Type B pancreatic cell (in vitro differentiated cells): ENCODE results near the gene ZNF609. TPM values are rescaled to one million over a fixed set of nuclear protein-coding genes. Genes with fewer than 3 reads are reported as not detected.
"Not testable (repeated sequence)": the region's sequence is repeated elsewhere in the genome, so short reads cannot be mapped to it uniquely, and the experiment has no call there.

Experiments used
- DNase-seq: peaks from one replicate; pipeline ENCODE4 v3.0.0; 2021; ENCODE audit warnings: mixed read lengths; ENCODE audit not compliant: unreplicated experiment; ENCODE audit errors: extremely low spot score
- H3K27ac Mint-ChIP-seq: 2 replicates; pipeline ENCODE4 v1.8.0; 2021; ENCODE audit warnings: mild to moderate bottlenecking, mixed read lengths
- H3K27me3 Mint-ChIP-seq: 2 replicates; pipeline ENCODE4 v1.8.0; 2021; ENCODE audit warnings: mixed read lengths
- H3K36me3 Mint-ChIP-seq: 2 replicates; pipeline ENCODE4 v1.8.0; 2021; ENCODE audit warnings: mixed read lengths
- H3K4me1 Mint-ChIP-seq: one replicate; pipeline ENCODE4 v1.8.0; 2021; ENCODE audit warnings: mixed read lengths; ENCODE audit not compliant: unreplicated experiment
- H3K4me3 Mint-ChIP-seq: 2 replicates; pipeline ENCODE4 v1.8.0; 2021; ENCODE audit warnings: mild to moderate bottlenecking, mixed read lengths
- H3K9me3 Mint-ChIP-seq: 2 replicates; pipeline ENCODE4 v1.8.0; 2021; ENCODE audit warnings: mixed read lengths
- total RNA-seq: library from RNA; stranded (reverse); gene quantifications from 2 replicates; pipeline ENCODE4 v1.2.1, GENCODE V29; 2021; ENCODE audit warnings: low replicate concordance
- TF ChIP-seq, protein P1 (sequence below): fragments of 200-600 bp; sonication (generic); conservative IDR thresholded peaks from 2 replicates; pipeline ENCODE4 v1.5.0; 2021; ENCODE audit warnings: antibody characterized with exemption, mild to moderate bottlenecking

Gene ZNF609
- total RNA-seq, 1 donor from 2014 or later = 53.1 TPM

DNA sequence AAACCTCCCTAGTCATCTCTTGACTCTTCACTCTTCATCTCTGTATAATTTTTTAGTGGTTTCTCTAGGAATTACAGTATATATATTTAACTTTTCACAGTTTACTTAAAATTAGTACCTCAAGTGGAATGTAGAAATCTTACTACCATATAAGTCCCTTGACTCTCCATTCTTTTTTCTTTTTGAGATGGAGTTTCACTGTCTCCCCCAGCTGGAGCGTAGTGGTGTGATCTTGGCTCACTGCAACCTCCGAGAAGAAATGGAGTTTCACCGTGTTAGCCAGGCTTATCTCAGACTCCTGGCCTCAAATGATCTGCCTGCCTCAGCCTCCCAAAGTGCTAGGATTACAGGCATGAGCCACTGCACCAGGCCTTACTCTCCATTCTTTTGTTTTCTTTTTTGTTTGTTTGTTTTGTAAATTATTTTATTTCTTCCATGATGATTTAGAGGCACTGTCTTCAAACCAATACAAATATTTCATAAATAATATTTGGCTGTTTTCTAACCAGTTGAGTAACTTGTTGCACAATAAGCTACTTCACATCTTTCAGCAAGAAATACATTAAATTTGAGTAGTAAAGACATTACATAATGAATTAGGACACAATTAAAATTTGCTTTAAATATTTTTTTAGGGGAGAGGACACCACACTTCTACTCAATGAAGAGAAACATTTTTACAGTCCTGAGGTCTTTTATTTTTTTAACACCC is 170.2 kb downstream of the ZNF609 start:
- Mint-ChIP-seq H3K4me3 (no peak overlapping the region), H3K27me3 (no peaks in the 10 kb centered on the region), H3K36me3 (peaks cover 12% of the 10 kb centered on the region), H3K9me3 (no peaks in the 10 kb centered on the region), H3K4me1 (peaks cover 20% of the 10 kb centered on the region), H3K27ac (no peak overlapping the region)
- DNase-seq = no peak
- TF ChIP-seq, protein P1, sequence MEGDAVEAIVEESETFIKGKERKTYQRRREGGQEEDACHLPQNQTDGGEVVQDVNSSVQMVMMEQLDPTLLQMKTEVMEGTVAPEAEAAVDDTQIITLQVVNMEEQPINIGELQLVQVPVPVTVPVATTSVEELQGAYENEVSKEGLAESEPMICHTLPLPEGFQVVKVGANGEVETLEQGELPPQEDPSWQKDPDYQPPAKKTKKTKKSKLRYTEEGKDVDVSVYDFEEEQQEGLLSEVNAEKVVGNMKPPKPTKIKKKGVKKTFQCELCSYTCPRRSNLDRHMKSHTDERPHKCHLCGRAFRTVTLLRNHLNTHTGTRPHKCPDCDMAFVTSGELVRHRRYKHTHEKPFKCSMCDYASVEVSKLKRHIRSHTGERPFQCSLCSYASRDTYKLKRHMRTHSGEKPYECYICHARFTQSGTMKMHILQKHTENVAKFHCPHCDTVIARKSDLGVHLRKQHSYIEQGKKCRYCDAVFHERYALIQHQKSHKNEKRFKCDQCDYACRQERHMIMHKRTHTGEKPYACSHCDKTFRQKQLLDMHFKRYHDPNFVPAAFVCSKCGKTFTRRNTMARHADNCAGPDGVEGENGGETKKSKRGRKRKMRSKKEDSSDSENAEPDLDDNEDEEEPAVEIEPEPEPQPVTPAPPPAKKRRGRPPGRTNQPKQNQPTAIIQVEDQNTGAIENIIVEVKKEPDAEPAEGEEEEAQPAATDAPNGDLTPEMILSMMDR = peak; percentile 37

DNA sequence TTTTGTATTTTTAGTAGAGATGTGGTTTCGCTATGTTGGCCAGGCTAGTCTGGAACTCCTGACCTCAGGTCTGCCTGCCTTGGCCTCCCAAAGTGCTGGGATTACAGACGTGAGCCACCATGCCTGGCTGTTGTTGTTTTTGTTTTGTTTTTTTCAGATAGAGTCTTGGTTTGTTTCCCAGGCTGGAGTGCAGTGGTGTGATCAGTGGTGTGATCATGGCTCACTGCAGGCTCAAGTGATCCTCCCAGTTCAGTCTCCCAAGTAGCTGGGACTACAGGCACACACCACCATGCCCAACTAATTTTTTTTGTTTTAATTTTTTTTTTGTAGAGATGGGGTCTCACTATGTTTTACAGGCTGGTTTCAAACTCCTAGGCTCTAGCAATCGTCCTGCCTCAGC is 172.3 kb downstream of the ZNF609 start:
- not testable (repeated sequence) for DNase-seq

DNA sequence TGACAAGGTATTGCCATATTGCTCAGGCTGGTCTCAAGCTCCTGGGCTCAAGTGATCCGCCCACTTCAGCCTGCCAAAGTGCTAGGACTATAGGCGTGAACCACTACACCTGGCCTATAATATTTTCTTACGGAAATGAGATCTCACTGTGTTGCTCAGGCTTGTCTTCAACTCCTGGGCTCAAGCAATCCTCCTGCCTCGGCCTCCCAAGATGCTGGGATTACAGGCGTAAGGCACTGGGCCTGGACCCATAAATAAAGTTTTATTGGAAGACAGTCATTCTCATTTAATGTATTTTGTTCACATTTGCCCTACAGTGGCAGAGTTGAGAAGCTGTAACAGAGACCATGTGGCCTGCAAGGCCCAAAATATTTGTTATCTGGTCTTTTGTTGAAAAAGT is 173.0 kb downstream of the ZNF609 start:
- no peak for DNase-seq
- Mint-ChIP-seq H3K4me1 (peaks cover 33% of the 10 kb centered on the region), H3K27me3 (no peaks in the 10 kb centered on the region), H3K36me3 (peaks cover 17% of the 10 kb centered on the region), H3K9me3 (no peaks in the 10 kb centered on the region), H3K27ac (no peak overlapping the region), H3K4me3 (no peak overlapping the region)
- TF ChIP-seq, protein P1 = no peak

More for the DNA sequence above, 172.3 kb downstream of the ZNF609 start:
- H3K27me3 Mint-ChIP-seq, H3K4me3 Mint-ChIP-seq, H3K9me3 Mint-ChIP-seq, H3K27ac Mint-ChIP-seq: not testable (repeated sequence)
- Mint-ChIP-seq H3K36me3 (peaks cover 17% of the 10 kb centered on the region), H3K4me1 (peaks cover 33% of the 10 kb centered on the region)

DNA sequence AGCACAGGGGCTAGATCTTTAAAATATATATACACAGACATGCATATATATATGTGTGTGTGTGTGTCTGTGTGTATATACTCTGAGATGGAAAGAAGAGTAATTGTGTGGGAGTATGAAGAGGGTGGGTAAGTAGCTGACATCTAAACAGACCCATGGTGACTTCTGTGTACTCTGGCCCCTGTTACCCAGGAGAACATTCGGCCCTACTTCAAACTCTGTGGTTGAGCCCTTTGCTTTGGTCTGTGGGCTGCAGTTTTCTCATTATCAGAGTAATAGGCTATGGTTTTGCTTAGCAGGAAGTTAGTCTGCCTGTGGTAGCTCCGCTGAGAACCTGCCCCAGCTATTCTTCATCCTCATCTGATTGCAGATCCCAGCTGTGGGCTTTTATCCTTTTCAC is 173.6 kb downstream of the ZNF609 start:
- Mint-ChIP-seq H3K9me3 (no peaks in the 10 kb centered on the region), H3K4me3 (no peak overlapping the region), H3K27ac (peak overlapping the region; percentile 80), H3K4me1 (peaks cover 33% of the 10 kb centered on the region), H3K36me3 (peaks cover 14% of the 10 kb centered on the region), H3K27me3 (no peaks in the 10 kb centered on the region)
- DNase-seq = no peak
- TF ChIP-seq, protein P1 = no peak

DNA sequence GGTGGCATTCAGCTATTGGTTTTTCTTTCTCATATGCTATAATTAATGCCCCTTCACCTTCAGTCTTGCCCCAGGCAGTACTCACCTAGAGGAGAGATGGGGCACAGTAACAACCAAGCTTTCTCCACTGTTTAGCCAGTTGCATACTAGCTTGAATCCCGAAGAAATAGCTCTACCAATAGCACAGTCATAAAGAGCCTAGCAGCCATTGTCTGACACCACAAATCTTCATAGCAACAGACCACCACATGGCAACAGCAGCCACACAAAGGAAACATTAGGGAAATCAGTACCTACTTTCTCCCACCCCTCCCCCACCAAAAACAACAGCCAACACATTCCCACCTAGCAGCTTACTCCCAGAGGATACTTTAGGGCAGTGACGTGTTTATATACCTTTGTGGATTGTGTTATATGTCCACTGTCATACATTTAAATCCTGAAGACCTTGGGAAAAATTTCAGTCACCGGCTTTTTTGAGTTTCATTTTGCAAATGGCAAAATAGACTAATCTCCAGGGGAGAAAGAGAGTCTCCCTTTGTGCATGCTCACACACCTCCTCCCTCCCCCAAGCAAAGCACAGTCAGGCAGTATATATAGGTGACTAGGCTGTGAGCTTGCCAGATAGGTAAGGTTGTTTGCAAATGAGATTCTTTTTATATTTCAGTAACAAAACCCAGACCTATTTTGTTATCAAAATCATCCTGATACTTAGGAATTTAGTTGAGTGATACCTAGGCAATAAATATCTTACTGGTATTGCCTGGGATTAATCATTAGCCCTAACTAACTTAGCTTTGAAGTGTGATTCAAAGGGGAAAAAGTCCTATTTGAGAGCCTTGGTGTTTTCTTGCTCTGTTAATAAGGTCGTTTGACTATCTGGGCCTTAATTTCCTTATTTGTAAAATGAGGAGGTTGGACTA is 174.5 kb downstream of the ZNF609 start:
- Mint-ChIP-seq H3K4me3 (peak overlapping the region; percentile 9), H3K36me3 (peaks cover 12% of the 10 kb centered on the region), H3K4me1 (peaks cover 38% of the 10 kb centered on the region), H3K27me3 (no peaks in the 10 kb centered on the region), H3K9me3 (no peaks in the 10 kb centered on the region), H3K27ac (peak overlapping the region; percentile 80)
- TF ChIP-seq, protein P1 = peak; percentile 24
- no peak for DNase-seq
